ENCODE data around the gene ZNF326.

Gene ZNF326

GRCh38 chr1:90083995-90084394 lies 89.1 kb downstream of the ZNF326 start:
- DNase-seq: no peak
